ENCODE results near the gene CYTH1. TPM values are rescaled to one million over a fixed set of nuclear protein-coding genes. Genes with fewer than 3 reads are reported as not detected.
A peak's percentile ranks its signal among the peaks of the same experiment; 100 is the strongest.

Gene CYTH1
- total RNA-seq, 4 donors from 2014 or later, result 103 to 156 (median 142) TPM

DNA sequence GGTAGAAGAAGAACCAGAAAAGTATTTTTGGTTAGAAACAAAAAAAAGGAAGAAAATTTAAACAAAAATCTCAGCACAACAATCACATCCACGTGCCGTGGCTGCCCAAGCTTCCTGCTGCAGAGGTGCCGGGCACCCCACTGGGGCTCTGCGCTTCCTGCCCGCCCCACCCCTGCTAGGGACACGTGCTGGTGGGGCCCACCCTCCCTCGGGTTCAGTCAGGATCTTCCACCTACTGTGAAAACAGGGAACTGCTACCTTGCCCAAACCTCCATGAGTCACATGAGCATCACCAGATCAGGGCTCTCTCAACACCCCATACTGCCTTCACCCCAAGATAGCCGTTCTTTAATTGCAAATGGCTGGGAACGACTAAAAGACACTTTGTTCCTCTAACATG is 24.4 kb upstream of the CYTH1 start:
- H3K27ac ChIP-seq, result no peak overlapping the region
- no peak for DNase-seq
- no peaks in the 10 kb centered on the region for H3K9me3 ChIP-seq
- WGBS, 2 donors (ENCODE audit: low coverage in 1 of 2), result 81% methylated on average over 9 of the region's 9 CpGs; no CpG with 5 or more reads in 1 of the 2 donors
- in situ Hi-C loops (cut with MboI; ENCODE audit: low pct_ligation_motif_present in 1 of 4, low pct_unique_long_range_greater_than_20kb in 1 of 4, low sequenced_read_pairs in 3 of 4), result loop anchor here in 1 of 4 donors (25.0 kb wide), 1 partner anchor 319 kb away; no protein-coding TSS in a partner anchor
- TF ChIP-seq POLR2AphosphoS5 (IDR thresholded peaks at IDR 0.05) (no peak), POLR2A (IDR thresholded peaks at IDR 0.05) (no peak)
- TF ChIP-seq, protein P1, sequence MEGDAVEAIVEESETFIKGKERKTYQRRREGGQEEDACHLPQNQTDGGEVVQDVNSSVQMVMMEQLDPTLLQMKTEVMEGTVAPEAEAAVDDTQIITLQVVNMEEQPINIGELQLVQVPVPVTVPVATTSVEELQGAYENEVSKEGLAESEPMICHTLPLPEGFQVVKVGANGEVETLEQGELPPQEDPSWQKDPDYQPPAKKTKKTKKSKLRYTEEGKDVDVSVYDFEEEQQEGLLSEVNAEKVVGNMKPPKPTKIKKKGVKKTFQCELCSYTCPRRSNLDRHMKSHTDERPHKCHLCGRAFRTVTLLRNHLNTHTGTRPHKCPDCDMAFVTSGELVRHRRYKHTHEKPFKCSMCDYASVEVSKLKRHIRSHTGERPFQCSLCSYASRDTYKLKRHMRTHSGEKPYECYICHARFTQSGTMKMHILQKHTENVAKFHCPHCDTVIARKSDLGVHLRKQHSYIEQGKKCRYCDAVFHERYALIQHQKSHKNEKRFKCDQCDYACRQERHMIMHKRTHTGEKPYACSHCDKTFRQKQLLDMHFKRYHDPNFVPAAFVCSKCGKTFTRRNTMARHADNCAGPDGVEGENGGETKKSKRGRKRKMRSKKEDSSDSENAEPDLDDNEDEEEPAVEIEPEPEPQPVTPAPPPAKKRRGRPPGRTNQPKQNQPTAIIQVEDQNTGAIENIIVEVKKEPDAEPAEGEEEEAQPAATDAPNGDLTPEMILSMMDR (IDR thresholded peaks at IDR 0.05), result no peak
- no peak overlapping the region for H3K4me3 ChIP-seq
- H3K36me3 ChIP-seq, result peaks cover 0 to 60% (median 20%) of the 10 kb centered on the region in 4 donors
- no peaks in the 10 kb centered on the region for H3K27me3 ChIP-seq
- no peaks in the 10 kb centered on the region for H3K4me1 ChIP-seq
- intact Hi-C loops (cut with DNase I; ENCODE audit: low total_unique reads), result no loop called here

DNA sequence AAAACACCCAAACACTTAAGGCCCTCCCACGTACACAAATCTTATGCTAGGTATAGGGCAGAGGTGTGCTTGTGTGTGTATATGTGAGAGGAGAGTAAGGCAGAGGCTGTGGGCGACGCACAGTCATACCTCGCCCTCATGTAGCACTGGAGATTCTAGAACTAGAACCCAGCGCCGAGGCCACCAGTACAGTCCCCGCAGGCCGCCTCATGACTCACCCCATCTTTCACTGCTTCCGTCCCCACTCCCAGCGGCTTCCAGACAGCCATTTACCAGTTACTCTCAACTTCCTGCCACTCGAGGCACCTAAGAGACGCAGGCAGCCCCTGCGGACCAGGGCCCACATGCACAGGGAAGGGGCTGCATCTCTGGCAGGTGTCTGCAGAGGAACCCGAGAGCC is 23.2 kb upstream of the CYTH1 start:
- TF ChIP-seq, protein P1 (IDR thresholded peaks at IDR 0.05), result no peak
- no peak for TF ChIP-seq EP300 (IDR thresholded peaks at IDR 0.05; ENCODE audit: low read depth)
- no peak for TF ChIP-seq POLR2A (IDR thresholded peaks at IDR 0.05)
- no peak for TF ChIP-seq POLR2AphosphoS5 (IDR thresholded peaks at IDR 0.05)
- Histone ChIP-seq H3K27ac (peak overlapping the region; percentile 18 to 41 (median 24)), H3K4me1 (no peaks in the 10 kb centered on the region), H3K4me3 (no peak overlapping the region), H3K9me3 (no peaks in the 10 kb centered on the region), H3K27me3 (no peaks in the 10 kb centered on the region), H3K36me3 (peaks cover 0 to 49% (median 17%) of the 10 kb centered on the region in 4 donors)
- 80% methylated on average over 1 to 14 of the region's 14 CpGs for WGBS, 2 donors (ENCODE audit: low coverage in 1 of 2)
- in situ Hi-C loops (cut with MboI; ENCODE audit: low pct_ligation_motif_present in 1 of 4, low pct_unique_long_range_greater_than_20kb in 1 of 4, low sequenced_read_pairs in 3 of 4) (loop anchor here in 1 of 4 donors (25.0 kb wide), 1 partner anchor 318 kb away; no protein-coding TSS in a partner anchor), intact Hi-C loops (cut with DNase I; ENCODE audit: low total_unique reads) (no loop called here)
- DNase-seq, result peak; percentile 32

DNA sequence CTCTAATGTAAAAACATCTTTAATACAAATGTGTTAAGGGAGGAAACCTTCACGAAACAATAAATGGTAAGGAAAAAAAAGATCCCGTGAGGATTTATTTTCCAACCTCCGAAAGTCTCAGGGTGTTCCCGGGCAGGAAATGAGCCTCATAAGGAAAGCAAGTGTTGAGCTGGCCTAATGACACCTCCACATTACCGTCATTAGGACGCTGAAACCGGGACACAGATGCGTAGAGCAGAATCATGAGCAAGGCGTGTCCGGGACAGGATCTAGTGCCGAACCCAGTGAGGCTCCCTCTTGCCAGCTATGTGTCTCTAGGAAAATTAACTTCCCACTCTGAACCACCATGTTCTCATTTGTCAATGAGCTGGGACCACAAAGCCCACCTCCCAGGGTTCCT is 22.7 kb upstream of the CYTH1 start:
- Histone ChIP-seq H3K27me3 (no peaks in the 10 kb centered on the region), H3K4me3 (no peak overlapping the region), H3K36me3 (peaks cover 0 to 44% (median 14%) of the 10 kb centered on the region in 4 donors), H3K9me3 (no peaks in the 10 kb centered on the region), H3K27ac (peak overlapping the region in 3 of 4 donors; percentile 19 to 41 (median 29)), H3K4me1 (no peaks in the 10 kb centered on the region)
- intact Hi-C loops (cut with DNase I; ENCODE audit: low total_unique reads) (no loop called here), in situ Hi-C loops (cut with MboI; ENCODE audit: low pct_ligation_motif_present in 1 of 4, low pct_unique_long_range_greater_than_20kb in 1 of 4, low sequenced_read_pairs in 3 of 4) (loop anchor here in 1 of 4 donors (25.0 kb wide), 1 partner anchor 317 kb away; no protein-coding TSS in a partner anchor)
- no peak for DNase-seq
- TF ChIP-seq, protein P1 (IDR thresholded peaks at IDR 0.05), result no peak
- TF ChIP-seq POLR2AphosphoS5 (IDR thresholded peaks at IDR 0.05) (no peak), EP300 (IDR thresholded peaks at IDR 0.05; ENCODE audit: low read depth) (no peak), POLR2A (IDR thresholded peaks at IDR 0.05) (no peak)
- WGBS, 2 donors (ENCODE audit: low coverage in 1 of 2), result 92% methylated on average over 11 of the region's 11 CpGs; no CpG with 5 or more reads in 1 of the 2 donors

DNA sequence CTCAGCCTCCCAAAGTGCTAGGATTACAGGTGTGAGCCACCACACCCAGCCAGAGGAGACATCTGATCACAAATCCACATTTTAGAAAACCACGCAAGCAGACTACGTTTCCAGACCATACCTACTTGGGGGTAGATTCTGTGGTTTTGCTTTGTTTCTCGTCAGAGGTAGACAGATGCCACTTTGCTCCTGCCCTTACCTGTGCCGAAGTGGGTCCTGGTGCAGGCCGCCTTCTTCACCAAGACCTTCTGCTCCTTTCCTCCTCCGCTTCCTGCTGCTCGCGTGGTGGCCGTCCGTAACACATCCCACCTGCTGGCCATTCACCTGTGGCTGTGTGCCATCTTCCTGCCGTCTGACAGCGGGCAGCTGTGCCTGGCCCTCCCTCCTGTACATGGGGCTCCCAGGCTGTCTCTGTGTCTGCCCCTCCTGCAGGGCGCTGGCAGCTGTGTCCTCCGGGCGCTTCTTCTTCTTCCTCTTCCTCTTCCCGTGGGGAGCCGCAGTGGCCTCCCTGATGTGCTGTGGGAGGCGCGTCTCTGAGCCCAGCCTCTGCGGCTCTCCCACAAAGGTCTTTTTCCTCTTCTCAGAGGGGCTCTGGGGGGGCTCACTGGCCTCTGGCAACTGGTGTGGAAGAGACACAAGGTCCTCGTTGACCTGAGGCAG is 21.2 kb upstream of the CYTH1 start:
- in situ Hi-C loops (cut with MboI; ENCODE audit: low pct_ligation_motif_present in 1 of 4, low pct_unique_long_range_greater_than_20kb in 1 of 4, low sequenced_read_pairs in 3 of 4) (loop anchor here in 1 of 4 donors (25.0 kb wide), 1 partner anchor 316 kb away; no protein-coding TSS in a partner anchor), intact Hi-C loops (cut with DNase I; ENCODE audit: low total_unique reads) (no loop called here)
- H3K9me3 ChIP-seq, result no peaks in the 10 kb centered on the region
- DNase-seq, result no peak
- no peak overlapping the region for H3K4me3 ChIP-seq
- H3K4me1 ChIP-seq, result no peaks in the 10 kb centered on the region
- 66 to 78% methylated on average over 5 to 21 of the region's 21 CpGs for WGBS, 2 donors (ENCODE audit: low coverage in 1 of 2)
- H3K27me3 ChIP-seq, result no peaks in the 10 kb centered on the region
- H3K27ac ChIP-seq, result peak overlapping the region in 1 of 4 donors; percentile 12
- H3K36me3 ChIP-seq, result peaks cover 0 to 36% (median 14%) of the 10 kb centered on the region in 4 donors
- TF ChIP-seq POLR2A (IDR thresholded peaks at IDR 0.05) (no peak), EP300 (IDR thresholded peaks at IDR 0.05; ENCODE audit: low read depth) (no peak)
